Upper lobe of left lung (tissue), 6 donors: ENCODE measurements around the gene FAM199X. TPM values are rescaled to one million over a fixed set of nuclear protein-coding genes. Genes with fewer than 3 reads are reported as not detected.

Source experiments
- ATAC-seq, 2 donors: fragments of 200-7000 bp; cut with Tn5 transposase; one replicate each; pipeline ENCODE4 v1.9.1; 2022; ENCODE audit warnings: mild to moderate bottlenecking in 2 of 2, moderate library complexity in 2 of 2; ENCODE audit not compliant: low FRiP score in 2 of 2
- DNase-seq, 2 donors: peaks; one replicate each; pipeline ENCODE4 v3.0.0-alpha.2; 2019 to 2020
- H3K27ac ChIP-seq, 4 donors: fragments of 200-600 bp; sonication (generic); one replicate each; pipeline ENCODE4 v1.5.1; 2016 to 2019
- H3K27me3 ChIP-seq, 4 donors: fragments of 200-600 bp; sonication (generic); one replicate each; pipeline ENCODE4 v1.5.1; 2017 to 2019
- H3K36me3 ChIP-seq, 4 donors: fragments of 200-600 bp; sonication (generic); one replicate each; pipeline ENCODE4 v1.5.1; 2016 to 2019
- H3K4me1 ChIP-seq, 4 donors: fragments of 200-600 bp; sonication (generic); one replicate each; pipeline ENCODE4 v1.5.1; 2018 to 2019
- H3K4me3 ChIP-seq, 4 donors: fragments of 200-600 bp; sonication (generic); one replicate each; pipeline ENCODE4 v1.5.1; 2017 to 2019; ENCODE audit warnings: mild to moderate bottlenecking in 2 of 4, moderate library complexity in 1 of 4
- H3K9me3 ChIP-seq, 4 donors: fragments of 200-600 bp; sonication (generic); one replicate each; pipeline ENCODE4 v1.5.1; 2018 to 2019
- EP300 ChIP-seq, 4 donors: sonication (generic); formaldehyde crosslinking; IDR thresholded peaks; one replicate each; pipeline ENCODE4 v1.5.1; 2017; ENCODE audit warnings: antibody characterized with exemption in 4 of 4, control low read depth in 2 of 4
- POLR2A ChIP-seq, 4 donors: fragments of 450-650 bp; IDR thresholded peaks; one replicate each; pipeline ENCODE4 v1.5.1; 2016 to 2017; ENCODE audit warnings: antibody characterized with exemption in 4 of 4, mild to moderate bottlenecking in 2 of 4
- POLR2AphosphoS5 ChIP-seq, 2 donors: sonication (generic); formaldehyde crosslinking; IDR thresholded peaks; one replicate each; pipeline ENCODE4 v1.5.1; 2017; ENCODE audit warnings: antibody characterized with exemption in 2 of 2
- WGBS, 2 donors: methylation state at CpG; one replicate each; pipeline ENCODE4 v1.1.5; 2017 to 2018; 5-methylcytosine and 5-hydroxymethylcytosine counted together
- total RNA-seq, 6 donors: library from RNA; depleted of rRNA in 4 of 6; stranded (reverse); fragments of >200 nt in 4 of 6; gene quantifications; one replicate each; pipeline versions ENCODE4 v1.1.0 to v1.2.1, GENCODE V29; 2016 to 2021
- TF ChIP-seq, protein P1 (sequence below), 6 experiments: fragments of 450-650 bp in 4 of 6; fragments of 200-600 bp in 2 of 6; sonication (generic) in 2 of 6; IDR thresholded peaks; one replicate each; pipeline ENCODE4 v1.5.1; 2016 to 2019; ENCODE audit warnings: antibody characterized with exemption in 6 of 6
- donor health status: DM: no; HTN: no; CAD: no; lungs with moderate emphysema.
- donor health status: DM: no; HTN: yes; CAD: no; lungs with severe emphysema.

The FAM199X gene
- total RNA-seq, 6 donors from 2014 or later = 8.3 to 25.4 (median 15.3) TPM

DNA sequence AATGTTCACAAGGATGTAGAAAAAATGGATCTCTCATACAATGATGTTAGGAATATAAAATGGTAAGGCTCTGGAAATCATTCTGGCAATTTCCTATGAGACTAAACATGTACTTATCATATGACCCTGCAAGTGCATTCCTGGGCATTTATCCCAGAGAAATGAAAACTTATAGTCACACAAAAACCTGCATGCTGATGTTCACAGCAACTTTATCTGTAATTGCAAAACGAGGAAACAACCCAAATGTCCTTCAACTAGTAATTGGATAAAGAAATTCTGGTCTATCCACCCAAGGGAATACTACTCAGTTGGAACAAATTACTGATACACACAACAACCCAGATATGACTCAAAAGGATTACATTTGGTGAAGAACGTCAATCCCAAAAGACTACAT lies 39.4 kb upstream of the FAM199X start:
- Histone ChIP-seq H3K27ac (no peak overlapping the region), H3K36me3 (peaks cover 0 to 15% (median 0%) of the 10 kb centered on the region in 4 donors), H3K9me3 (no peaks in the 10 kb centered on the region), H3K27me3 (no peaks in the 10 kb centered on the region), H3K4me3 (no peak overlapping the region), H3K4me1 (no peaks in the 10 kb centered on the region)
- TF ChIP-seq EP300 (IDR thresholded peaks at IDR 0.05) (no peak), POLR2AphosphoS5 (IDR thresholded peaks at IDR 0.05) (no peak), POLR2A (IDR thresholded peaks at IDR 0.05) (no peak)
- TF ChIP-seq, protein P1, sequence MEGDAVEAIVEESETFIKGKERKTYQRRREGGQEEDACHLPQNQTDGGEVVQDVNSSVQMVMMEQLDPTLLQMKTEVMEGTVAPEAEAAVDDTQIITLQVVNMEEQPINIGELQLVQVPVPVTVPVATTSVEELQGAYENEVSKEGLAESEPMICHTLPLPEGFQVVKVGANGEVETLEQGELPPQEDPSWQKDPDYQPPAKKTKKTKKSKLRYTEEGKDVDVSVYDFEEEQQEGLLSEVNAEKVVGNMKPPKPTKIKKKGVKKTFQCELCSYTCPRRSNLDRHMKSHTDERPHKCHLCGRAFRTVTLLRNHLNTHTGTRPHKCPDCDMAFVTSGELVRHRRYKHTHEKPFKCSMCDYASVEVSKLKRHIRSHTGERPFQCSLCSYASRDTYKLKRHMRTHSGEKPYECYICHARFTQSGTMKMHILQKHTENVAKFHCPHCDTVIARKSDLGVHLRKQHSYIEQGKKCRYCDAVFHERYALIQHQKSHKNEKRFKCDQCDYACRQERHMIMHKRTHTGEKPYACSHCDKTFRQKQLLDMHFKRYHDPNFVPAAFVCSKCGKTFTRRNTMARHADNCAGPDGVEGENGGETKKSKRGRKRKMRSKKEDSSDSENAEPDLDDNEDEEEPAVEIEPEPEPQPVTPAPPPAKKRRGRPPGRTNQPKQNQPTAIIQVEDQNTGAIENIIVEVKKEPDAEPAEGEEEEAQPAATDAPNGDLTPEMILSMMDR (IDR thresholded peaks at IDR 0.05) = no peak
- DNase-seq = no peak
- ATAC-seq = no peak
- WGBS, 2 donors = 44 to 74% methylated on average over 2 of the region's 2 CpGs

DNA sequence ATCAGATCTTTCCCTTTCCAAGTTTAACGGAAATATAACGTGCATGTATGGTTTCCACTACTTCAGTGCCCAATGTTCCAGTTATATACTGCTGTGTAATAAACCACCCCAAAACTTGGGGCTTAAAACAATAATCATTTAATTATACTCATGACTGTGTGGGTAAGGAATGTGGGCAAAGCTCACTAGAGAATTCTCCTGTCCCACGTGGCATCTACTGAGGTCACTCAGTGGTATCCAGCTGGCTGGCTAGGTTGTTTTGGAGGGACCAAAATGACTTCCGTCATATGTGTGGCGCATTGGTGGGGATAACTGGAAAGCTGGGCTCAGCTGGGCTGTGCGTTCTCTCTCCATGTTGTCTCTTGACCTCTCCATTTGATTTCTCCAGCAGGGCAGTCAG lies 35.4 kb upstream of the FAM199X start:
- DNase-seq = no peak
- H3K27me3 ChIP-seq = no peaks in the 10 kb centered on the region
- 74 to 90% methylated on average over 5 to 6 of the region's 6 CpGs for WGBS, 2 donors

DNA sequence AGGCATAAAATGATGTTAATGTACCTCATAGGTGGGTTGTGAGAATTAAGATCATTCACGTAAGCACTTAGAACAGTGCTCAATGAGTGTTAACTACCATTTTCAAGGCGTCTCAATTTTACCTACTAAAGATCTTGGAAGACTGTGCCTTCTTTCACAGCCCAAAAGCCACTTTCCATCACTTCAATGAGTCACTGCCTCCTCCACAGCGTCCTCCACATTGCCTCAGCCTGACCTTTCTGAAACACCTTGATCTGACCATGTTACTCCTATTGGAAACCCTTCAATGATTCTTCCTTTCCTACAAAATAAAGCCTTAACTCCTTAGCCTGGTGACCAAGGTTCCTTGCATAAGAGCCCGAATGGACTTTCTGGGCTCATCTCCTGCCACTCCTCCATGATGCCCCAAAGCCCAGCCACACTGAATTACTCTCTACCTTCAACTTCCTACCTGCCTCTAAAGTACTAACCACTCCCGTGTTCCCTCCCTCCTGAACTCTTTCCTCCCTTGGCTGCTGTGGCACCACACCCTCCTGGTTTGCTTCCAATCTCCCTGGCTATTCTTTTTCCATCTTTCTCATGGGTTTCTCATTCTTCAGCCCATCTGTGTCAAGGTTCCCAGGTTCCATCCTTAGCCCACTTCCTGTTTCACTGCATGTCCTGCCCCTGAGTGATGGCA lies 31.5 kb upstream of the FAM199X start:
- TF ChIP-seq, protein P1 (IDR thresholded peaks at IDR 0.05) = no peak
- TF ChIP-seq POLR2A (IDR thresholded peaks at IDR 0.05) (no peak), EP300 (IDR thresholded peaks at IDR 0.05) (no peak), POLR2AphosphoS5 (IDR thresholded peaks at IDR 0.05) (no peak)
- Histone ChIP-seq H3K4me3 (no peak overlapping the region), H3K36me3 (peaks cover 0 to 12% (median 0%) of the 10 kb centered on the region in 4 donors), H3K27me3 (no peaks in the 10 kb centered on the region), H3K4me1 (peaks cover 0 to 6% (median 0%) of the 10 kb centered on the region in 4 donors), H3K9me3 (no peaks in the 10 kb centered on the region), H3K27ac (no peak overlapping the region)
- ATAC-seq (no peak), DNase-seq (no peak)
- WGBS, 2 donors = 61 to 86% methylated on average over 5 of the region's 5 CpGs

More for the DNA sequence above, 35.4 kb upstream of the FAM199X start:
- TF ChIP-seq, protein P1 (IDR thresholded peaks at IDR 0.05) = no peak
- no peak for TF ChIP-seq POLR2AphosphoS5 (IDR thresholded peaks at IDR 0.05)
- no peak for TF ChIP-seq EP300 (IDR thresholded peaks at IDR 0.05)
- Histone ChIP-seq H3K27ac (no peak overlapping the region), H3K4me1 (no peaks in the 10 kb centered on the region), H3K4me3 (no peak overlapping the region), H3K36me3 (peaks cover 0 to 15% (median 0%) of the 10 kb centered on the region in 4 donors), H3K9me3 (no peaks in the 10 kb centered on the region)
- no peak for ATAC-seq

DNA sequence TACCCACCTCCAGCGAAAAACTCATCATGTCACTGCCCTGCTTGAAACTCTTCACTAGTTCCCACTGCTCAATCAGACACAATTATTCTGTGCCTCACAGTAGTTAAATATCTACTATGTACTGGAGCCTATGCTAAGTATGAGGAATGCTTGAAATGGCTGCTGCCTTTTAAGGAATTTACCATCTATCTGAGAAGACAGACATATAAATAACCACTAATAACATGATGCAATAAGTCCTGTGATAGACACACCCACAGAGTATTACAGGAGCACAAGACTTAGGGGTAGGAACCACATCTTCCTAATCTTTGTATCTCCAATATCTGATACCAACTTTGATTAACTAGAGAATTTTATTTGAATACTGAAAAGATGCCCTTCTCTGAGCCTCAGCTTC lies 30.6 kb upstream of the FAM199X start:
- peaks cover 0 to 6% (median 0%) of the 10 kb centered on the region in 4 donors for H3K4me1 ChIP-seq
- ATAC-seq = no peak
- TF ChIP-seq POLR2AphosphoS5 (IDR thresholded peaks at IDR 0.05) = no peak
- TF ChIP-seq EP300 (IDR thresholded peaks at IDR 0.05) = no peak
- no peak for TF ChIP-seq POLR2A (IDR thresholded peaks at IDR 0.05)
- TF ChIP-seq, protein P1 (IDR thresholded peaks at IDR 0.05) = no peak
- no peak overlapping the region for H3K4me3 ChIP-seq
- H3K9me3 ChIP-seq = no peaks in the 10 kb centered on the region
- H3K27me3 ChIP-seq = no peaks in the 10 kb centered on the region
- H3K36me3 ChIP-seq = peaks cover 0 to 3% (median 0%) of the 10 kb centered on the region in 4 donors
- DNase-seq = no peak
- WGBS, 2 donors = 74 to 93% methylated on average over 1 of the region's 1 CpG
- no peak overlapping the region for H3K27ac ChIP-seq
